HG03432 (cell line): ENCODE data around the gene CC2D2B.
"Not testable (repeated sequence)": the region's sequence is repeated elsewhere in the genome, so short reads cannot be mapped to it uniquely, and the experiment has no call there.

Source experiments
- ATAC-seq: cut with Tn5 transposase; IDR thresholded peaks from one replicate; pipeline ENCODE4 v1.9.1; 2021; ENCODE audit warnings: mild to moderate bottlenecking, moderate library complexity; ENCODE audit not compliant: unreplicated experiment

Gene CC2D2B

DNA sequence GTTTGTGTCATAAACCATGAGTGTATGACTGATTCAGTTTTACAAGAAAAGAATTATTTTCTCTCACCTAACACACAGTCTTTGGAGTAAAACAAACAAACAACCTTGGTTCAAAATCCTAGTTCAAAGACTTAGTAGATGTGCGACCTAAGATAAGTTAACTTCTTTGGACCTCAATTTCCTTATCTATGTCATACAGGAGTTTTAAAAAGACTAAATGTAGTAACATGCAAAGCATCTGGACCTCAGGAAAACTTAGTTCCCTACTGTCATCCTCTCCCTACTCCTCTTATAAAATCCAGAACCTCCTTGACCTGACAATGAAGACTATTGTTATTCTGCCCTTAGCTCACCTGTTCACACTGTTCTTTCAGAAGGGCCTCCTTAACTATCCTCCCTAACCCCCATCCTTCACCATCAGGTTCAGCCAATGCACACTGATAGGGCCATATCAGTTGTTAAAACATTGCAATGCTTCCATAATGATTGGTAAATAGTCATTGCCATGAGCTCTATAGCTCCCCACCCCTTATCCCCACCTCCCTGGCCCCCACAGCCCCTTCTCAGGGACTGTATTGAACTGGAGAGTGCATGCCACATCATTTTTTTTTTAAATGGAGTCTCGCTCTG, 106.8 kb downstream of the CC2D2B start:
- ATAC-seq: no peak

DNA sequence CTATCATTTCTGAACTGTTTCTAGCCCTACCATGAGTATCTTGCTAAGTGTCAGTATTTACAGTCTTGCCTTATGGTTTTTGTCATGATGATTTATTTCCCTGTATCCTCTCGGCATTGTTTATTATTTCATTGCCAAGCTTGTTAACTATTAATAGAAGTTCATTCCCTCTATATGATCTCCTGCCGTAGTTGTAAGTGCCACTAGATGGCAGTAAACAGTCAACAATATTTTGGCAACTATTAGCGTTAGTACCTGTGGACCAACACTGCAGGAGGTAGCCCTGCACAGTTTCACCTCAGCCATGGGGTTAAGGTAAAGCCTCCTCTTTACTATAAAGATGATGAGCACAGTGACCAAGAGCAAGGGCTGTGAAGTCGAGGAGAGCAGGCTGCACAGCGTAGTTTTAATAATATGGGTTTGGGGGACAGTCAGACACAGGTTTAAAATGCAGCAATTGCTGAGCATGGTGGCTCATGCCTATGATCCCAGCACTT, 109.5 kb downstream of the CC2D2B start:
- ATAC-seq: peak; percentile 72

GRCh38 chr10:96021332-96021731, 113.6 kb downstream of the CC2D2B start:
- ATAC-seq: no peak

DNA sequence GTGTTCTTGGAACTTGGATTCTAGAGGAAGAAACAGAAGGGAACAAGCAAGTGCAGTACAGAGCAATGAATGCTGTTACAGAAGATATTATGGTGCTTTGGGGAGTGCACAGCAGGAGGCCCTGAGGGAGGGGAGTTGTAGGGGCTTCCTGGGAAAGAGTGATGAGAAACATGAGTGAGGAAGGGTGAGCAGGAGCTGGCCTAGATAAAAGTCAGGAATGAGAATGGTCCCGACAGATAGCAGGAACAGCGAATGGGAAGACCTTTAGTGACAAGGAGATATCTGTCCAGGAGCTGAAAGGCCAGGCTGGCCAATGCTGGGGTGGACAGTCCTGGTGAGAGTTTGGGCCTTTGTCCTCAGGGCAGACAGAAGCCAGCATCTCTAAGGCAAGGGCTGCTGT, 115.0 kb downstream of the CC2D2B start:
- ATAC-seq: no peak

- ATAC-seq: no peak
Measured at GRCh38 chr10:96023168-96023567, 115.4 kb downstream of the CC2D2B start.

DNA sequence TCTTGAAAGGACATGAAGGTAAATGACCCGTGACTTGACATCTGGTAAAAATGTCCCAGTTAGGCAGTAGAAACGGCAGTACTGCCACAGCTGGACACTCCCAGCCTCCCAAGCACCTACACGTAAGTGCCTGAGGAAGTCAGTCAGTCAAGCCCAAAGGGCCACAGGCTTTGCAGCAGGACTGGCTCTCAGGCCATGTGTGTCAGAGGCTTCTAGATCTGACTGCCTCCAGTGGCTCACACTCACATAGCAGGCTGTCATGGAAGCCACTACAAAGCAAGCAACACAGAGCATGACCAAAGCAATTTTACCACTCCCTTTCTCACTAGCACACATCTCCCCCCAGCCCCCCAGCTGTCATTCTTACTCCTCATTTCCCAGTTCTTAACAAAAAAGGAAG, 117.8 kb downstream of the CC2D2B start:
- ATAC-seq: no peak

DNA sequence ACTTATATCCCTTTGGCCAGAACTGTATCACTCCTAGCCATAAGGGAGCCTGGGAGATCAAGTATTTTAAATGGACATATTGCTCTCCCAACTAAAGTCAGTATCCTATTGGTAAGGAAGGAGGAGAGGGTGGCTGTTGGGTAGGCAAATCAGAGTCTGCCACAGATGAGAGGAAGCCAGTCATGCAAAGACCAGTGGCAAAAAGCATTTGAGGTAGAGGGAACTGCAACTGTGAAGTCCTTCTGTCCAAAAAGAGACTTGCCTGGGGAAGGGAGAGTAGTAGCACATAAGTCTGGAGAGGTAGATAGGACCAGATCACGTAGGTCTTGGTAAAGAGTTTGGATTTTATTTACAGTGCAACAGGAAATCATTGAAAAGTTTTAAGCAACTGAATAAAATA, 126.8 kb downstream of the CC2D2B start:
- no peak for ATAC-seq

DNA sequence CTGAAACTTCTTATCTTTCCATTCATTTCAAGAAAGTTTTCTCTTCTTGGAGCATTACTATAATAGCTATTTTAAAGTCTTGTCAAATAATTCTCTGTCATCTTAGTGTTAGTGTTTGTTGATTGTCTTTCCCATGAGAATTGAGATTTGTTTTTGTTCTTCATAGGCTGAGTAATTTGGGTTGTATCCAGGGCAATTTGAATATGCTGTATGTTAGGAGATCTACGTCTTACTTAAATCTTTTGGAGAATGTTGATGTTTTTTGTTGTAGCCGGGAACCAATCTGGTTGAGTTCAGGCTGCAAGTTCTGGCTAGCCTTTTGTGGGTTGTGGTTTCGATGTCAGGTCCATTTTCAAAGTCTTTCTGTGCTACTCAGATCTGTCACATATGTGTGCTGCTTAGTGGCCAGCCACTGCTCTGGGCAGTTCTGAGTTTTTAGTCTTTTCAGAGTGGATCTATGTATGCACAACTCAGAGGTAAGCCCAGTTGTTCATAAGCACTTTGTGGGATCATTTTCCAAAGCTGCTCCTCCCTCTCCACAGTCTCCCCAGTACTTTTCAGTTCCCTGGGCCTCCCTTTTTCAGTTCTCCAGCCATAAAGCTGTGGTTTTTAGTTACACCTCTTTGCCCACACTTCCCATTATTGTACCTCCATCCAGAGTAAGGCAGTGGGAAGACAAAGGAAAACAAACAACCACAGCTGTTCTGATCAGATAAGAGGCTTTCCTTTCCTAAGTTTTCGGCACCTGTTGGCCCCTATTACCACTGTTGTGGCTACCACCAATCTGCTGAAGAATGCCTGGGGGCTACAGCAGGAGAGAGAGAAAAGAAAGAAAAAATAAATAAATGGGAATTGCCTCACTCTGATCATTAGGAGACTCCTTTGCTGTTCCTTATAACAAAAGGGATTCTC, 131.0 kb downstream of the CC2D2B start:
- ATAC-seq: no peak

GRCh38 chr10:96041146-96041545, 133.4 kb downstream of the CC2D2B start:
- ATAC-seq: no peak

DNA sequence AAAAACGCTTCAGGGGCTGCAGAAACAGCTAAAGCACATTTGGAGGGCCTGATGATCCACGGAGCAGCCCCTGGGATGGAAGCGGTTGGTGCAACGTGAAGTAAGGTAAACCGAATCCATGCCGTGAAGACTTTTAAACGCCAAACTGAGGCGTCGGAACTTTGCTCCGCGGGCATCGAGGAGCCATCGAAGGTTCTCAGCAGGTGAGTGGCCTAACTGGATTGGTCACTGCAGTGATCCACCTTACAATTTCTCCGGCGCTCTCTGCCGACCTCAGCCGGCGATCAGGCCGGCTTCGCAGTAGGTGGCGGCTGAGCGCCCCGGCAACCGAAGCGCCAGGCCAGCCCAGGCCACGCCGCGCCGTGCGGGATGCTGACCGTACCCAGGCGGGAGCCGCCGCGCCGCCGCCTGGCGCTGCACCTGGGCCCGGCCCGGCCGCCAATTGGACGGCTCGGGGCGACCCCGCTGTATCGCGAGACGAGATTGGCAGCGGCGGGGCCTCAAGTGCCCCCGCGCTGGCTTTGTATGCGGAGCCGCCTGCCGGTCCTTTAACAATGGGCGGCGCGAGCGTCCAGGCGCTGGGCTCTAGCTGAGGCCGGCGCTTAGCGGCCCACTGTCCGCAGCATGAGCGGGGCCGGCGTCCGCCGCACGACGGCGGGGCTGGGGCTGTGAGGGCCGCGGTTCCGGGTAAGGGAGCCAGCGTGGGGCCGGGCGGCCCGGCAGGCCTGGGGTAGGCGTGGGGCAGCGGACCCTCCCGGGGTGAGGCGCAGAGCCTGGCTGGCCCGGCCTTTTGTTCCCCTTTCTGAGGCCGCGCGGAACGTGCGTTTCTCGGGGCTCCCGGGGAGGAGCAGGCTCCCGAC, 135.5 kb downstream of the CC2D2B start, which contains the start of gene CCNJ:
TSS of gene CCNJ (plus strand) at position 551 of the 860 bp plus-strand sequence. CDS start 811 bp downstream, outside the sequence.
- ATAC-seq: peak; percentile 92

DNA sequence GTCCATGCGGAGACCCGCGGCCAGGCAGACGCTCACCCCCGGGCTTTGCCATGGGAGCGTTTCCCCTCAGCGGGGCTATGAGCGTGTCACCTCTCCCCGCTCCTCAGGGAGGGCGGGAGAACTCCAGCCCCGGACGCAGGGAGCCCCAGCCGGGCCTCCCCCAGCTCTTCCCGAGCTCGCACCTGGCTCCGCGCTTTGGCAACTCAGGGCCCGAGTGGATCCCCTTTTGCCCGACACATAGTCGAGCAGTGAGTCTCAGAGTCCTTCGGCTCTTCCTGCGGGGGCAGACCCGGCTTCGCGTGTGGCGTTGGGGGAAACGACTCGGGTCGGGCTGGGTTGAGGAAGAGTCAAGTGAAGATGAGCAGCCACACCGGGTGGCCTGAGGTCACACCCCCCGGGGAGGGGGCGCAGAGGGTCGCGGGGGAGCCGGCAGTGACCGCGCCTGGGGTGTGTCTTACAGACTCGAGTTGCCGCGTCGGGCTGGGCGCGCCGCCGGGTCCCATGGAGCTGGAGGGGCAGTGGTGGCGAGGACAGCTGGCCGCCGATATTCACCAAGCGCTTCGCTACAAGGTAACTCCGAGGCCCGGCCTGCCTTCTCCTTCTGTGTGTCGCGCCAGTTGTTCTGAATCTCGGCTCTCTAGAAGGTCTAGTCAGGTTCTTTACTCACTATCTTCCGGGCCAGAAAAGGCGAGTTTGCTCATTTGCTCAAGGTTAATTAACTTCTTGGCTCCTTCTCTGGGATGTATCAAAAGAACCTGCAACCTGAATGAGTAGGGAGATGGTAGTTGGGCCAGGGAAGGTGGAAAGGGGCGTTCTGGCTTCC, 136.3 kb downstream of the CC2D2B start:
- ATAC-seq: peak; percentile 47

DNA sequence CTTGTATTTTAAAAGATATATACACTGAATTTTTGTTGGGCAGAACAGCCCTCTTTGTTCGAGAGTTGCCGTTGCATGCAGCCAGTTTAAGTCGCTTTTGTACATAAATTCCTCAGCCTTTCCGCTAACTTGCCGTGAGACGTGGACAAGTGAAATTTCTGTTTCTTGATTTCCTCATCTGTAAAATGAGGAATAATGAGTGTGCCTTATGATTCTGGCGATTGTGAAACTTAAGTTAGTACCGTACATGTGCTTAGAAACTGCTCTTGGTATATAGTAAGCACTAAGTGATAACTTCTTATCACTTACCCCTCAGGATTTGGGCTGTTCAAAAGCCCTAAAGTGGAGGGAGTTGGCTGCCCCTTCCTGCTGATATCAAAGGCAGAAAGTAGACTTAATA, 137.0 kb downstream of the CC2D2B start:
- ATAC-seq: no peak

DNA sequence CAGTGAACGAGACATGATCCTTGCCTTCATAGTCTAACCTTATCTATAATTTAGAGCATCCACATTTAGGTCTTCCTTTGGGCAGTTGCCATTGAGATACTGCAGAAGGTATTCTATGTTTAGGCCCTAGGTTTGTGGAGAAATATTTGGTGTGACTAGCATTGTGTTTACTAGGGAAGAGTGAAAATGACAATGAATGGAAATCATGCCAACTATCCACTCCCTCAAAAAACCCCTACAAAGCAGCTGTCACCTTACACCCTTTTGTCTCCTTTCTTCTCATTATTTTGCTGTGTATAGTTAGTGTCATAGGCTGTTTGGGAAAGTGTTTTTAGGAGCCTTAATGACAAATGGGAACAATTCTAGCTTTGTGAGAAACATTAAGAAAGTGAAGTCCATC, 138.8 kb downstream of the CC2D2B start:
- no peak for ATAC-seq

DNA sequence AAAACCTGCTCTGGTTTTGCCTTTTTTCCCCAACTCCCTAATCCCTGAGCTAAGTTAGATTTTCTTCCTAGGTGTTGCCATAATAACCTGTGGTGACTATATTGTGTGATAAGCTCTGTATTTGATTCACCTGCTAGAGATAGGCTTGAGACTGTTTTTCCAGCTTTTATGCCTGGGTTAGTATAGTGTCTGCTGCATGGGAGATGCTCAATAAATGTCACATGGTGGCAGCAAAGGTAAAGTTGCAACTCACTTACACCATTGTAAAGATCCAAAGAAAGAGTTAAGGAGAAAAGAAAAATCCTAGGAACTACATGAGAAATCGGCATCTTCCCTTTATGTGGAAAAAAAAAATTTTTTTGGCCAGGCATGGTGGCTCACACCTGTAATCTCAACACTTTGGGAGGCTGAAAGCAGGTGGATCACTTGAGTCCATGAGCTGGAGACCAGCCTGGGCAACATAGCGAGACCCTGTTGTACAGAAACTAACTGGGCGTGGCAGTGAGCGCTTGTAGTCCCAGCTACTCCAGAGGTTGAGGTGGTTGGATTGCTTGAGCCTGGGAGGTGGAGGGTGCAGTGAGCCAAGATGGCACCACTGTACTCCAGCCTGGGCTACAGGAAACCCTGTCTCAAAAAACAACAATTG, 139.4 kb downstream of the CC2D2B start:
- no peak for ATAC-seq

- ATAC-seq: not testable (repeated sequence)
Measured at GRCh38 chr10:96047925-96048324, 140.2 kb downstream of the CC2D2B start.

DNA sequence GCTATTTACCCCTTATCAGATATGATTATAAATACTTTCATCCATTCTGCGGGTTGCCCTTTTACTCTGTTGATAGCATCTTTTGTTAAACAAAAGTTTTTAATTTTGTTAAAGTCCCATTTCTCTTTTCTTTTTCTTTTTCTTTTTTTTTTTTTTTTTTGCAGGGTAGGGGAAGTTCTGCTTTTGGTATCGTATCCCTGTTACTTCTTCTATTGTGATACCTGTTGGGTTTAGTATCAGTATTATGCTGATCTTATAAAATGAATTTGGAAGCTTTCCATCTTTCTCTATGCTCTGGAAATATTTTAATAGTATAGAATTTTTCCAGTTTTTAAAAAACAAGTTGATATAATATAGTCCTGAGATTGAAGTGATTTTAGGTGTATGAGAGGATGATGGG, 141.6 kb downstream of the CC2D2B start:
- ATAC-seq: no peak

- no peak for ATAC-seq
Measured at GRCh38 chr10:96053985-96054384, 146.2 kb downstream of the CC2D2B start.

GRCh38 chr10:96056787-96057186, 149.0 kb downstream of the CC2D2B start:
- ATAC-seq: no peak

DNA sequence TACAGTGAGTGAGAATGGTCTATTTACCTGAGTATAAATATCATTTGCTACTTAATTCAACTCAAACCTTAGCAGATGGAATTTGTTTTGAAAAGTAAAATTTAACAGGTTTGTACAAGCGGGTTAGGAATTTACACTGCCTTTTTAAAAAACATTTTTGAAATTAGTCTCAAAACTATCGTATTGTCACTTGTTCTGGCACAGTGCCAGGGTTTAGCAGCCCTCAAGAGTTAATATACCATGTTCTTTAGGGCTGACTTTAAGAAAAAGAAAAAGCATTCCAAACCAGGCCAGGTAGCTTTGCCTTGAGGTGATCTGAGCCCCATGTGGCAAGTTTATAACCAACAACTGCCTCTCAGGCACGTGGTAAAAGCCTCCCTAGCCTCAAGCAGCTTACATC, 153.5 kb downstream of the CC2D2B start:
- ATAC-seq: no peak

DNA sequence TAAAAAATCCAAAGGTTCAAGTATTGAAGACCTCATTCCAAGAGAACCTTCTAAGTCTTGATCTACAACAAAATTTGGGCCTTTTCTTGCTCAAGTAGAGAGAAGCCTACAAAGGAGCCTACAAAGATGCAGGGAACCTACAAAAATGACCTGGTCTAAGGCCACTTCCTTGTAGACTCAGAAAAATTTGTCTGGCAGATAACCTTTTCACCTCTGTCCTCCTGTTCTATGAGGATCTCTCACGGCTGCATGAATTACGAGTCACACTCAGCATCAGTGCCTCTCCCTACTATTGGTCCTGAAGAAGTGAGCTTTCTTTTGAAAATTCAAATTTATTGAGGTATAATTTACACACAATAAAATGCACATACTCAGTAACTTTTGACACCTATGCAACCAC, 164.9 kb downstream of the CC2D2B start:
- no peak for ATAC-seq
